WTC11 (cell line): ENCODE results near the gene THYN1. TPM values are rescaled to one million over a fixed set of nuclear protein-coding genes. Genes with fewer than 3 reads are reported as not detected.
A peak's percentile ranks its signal among the peaks of the same experiment; 100 is the strongest.

Experiments used
- ATAC-seq: fragments of 200-7000 bp; cut with Tn5 transposase; 2 replicates; pipeline ENCODE4 v1.10.0; 2021; ENCODE audit warnings: mild to moderate bottlenecking, moderate library complexity
- CTCF ChIA-PET: fragments of 300-600 bp; sonication (Branson Sonifier 250); formaldehyde crosslinking; loops from one replicate; lab custom pipeline; 2021; ENCODE audit warnings: antibody characterized with exemption; lab: Charles Lee
- POLR2A ChIA-PET: fragments of 350-600 bp; sonication (Branson Sonifier 250); formaldehyde crosslinking; loops from one replicate; lab custom pipeline; 2021; ENCODE audit warnings: antibody characterized with exemption; lab: Charles Lee
- DNase-seq: peaks from one replicate; pipeline ENCODE4 v3.0.0; 2021; ENCODE audit warnings: low spot score
- H3K27ac Mint-ChIP-seq: 2 replicates; pipeline ENCODE4 v1.8.0; 2021; ENCODE audit warnings: mixed read lengths
- H3K27me3 Mint-ChIP-seq: 2 replicates; pipeline ENCODE4 v1.8.0; 2021; ENCODE audit warnings: low read depth, mild to moderate bottlenecking, moderate library complexity, mixed read lengths
- H3K36me3 Mint-ChIP-seq: 2 replicates; pipeline ENCODE4 v1.8.0; 2021; ENCODE audit warnings: mixed read lengths
- H3K4me1 Mint-ChIP-seq: 2 replicates; pipeline ENCODE4 v1.8.0; 2022; ENCODE audit warnings: mixed read lengths
- H3K4me3 Mint-ChIP-seq: 2 replicates; pipeline ENCODE4 v1.8.0; 2021; ENCODE audit warnings: mild to moderate bottlenecking, moderate library complexity, mixed read lengths
- H3K9me3 Mint-ChIP-seq: 2 replicates; pipeline ENCODE4 v1.8.0; 2021; ENCODE audit warnings: mixed read lengths
- ATF1 ChIP-seq: sonication (generic); formaldehyde crosslinking; IDR thresholded peaks from 2 replicates; pipeline ENCODE4 v1.8.1; 2023; ENCODE audit warnings: mild to moderate bottlenecking, moderate library complexity, missing genetic modification reagents
- ATF3 ChIP-seq: sonication (generic); formaldehyde crosslinking; conservative IDR thresholded peaks from 2 replicates; pipeline ENCODE4 v1.8.1; 2022; ENCODE audit warnings: mild to moderate bottlenecking, missing genetic modification reagents
- CBFB ChIP-seq: sonication (generic); formaldehyde crosslinking; IDR thresholded peaks from 2 replicates; pipeline ENCODE4 v1.8.1; 2022; ENCODE audit warnings: mild to moderate bottlenecking, low read depth, missing genetic modification reagents
- CREM ChIP-seq: sonication (generic); formaldehyde crosslinking; IDR thresholded peaks from 2 replicates; pipeline ENCODE4 v1.8.1; 2022; ENCODE audit warnings: mild to moderate bottlenecking, missing genetic modification reagents, moderate library complexity
- E2F5 ChIP-seq: sonication (generic); formaldehyde crosslinking; IDR thresholded peaks from 2 replicates; pipeline ENCODE4 v1.8.1; 2022; ENCODE audit warnings: mild to moderate bottlenecking, moderate library complexity, missing genetic modification reagents
- FOXJ3 ChIP-seq: sonication (generic); formaldehyde crosslinking; IDR thresholded peaks from 2 replicates; pipeline ENCODE4 v1.9.0; 2021; ENCODE audit warnings: missing genetic modification reagents, mild to moderate bottlenecking, borderline replicate concordance
- FOXK1 ChIP-seq: sonication (generic); formaldehyde crosslinking; IDR thresholded peaks from 2 replicates; pipeline ENCODE4 v1.8.0; 2022; ENCODE audit warnings: mild to moderate bottlenecking, moderate library complexity, missing genetic modification reagents
- FOXP1 ChIP-seq: sonication (generic); formaldehyde crosslinking; IDR thresholded peaks from 2 replicates; pipeline ENCODE4 v1.8.0; 2022; ENCODE audit warnings: missing genetic modification reagents, mild to moderate bottlenecking, moderate library complexity, borderline replicate concordance
- JAZF1 ChIP-seq: fragments of 250-450 bp; sonication (Bioruptor Pico); IDR thresholded peaks from 2 replicates; pipeline ENCODE4 v1.9.0; 2021; ENCODE audit warnings: moderate library complexity, mild to moderate bottlenecking, inconsistent platforms
- NR1H2 ChIP-seq: sonication (generic); formaldehyde crosslinking; IDR thresholded peaks from 2 replicates; pipeline ENCODE4 v1.9.0; 2021; ENCODE audit warnings: mild to moderate bottlenecking, moderate library complexity, missing genetic modification reagents
- OVOL2 ChIP-seq: fragments of 250-450 bp; sonication (Bioruptor Pico); IDR thresholded peaks from 2 replicates; pipeline ENCODE4 v1.9.0; 2021; ENCODE audit warnings: mild to moderate bottlenecking, borderline replicate concordance
- SP1 ChIP-seq: sonication (generic); formaldehyde crosslinking; conservative IDR thresholded peaks from 2 replicates; pipeline ENCODE4 v1.8.1; 2022; ENCODE audit warnings: missing genetic modification reagents
- USF2 ChIP-seq: sonication (generic); formaldehyde crosslinking; IDR thresholded peaks from 2 replicates; pipeline ENCODE4 v1.8.1; 2023; ENCODE audit warnings: mild to moderate bottlenecking, missing genetic modification reagents, moderate library complexity
- ZNF219 ChIP-seq: sonication (generic); formaldehyde crosslinking; IDR thresholded peaks from 2 replicates; pipeline ENCODE4 v1.8.0; 2023; ENCODE audit warnings: missing genetic modification reagents, mild to moderate bottlenecking, borderline replicate concordance
- ZNF512 ChIP-seq: sonication (generic); formaldehyde crosslinking; IDR thresholded peaks from 2 replicates; pipeline ENCODE4 v1.8.1; 2022; ENCODE audit warnings: missing genetic modification reagents, borderline replicate concordance
- ZNF532 ChIP-seq: fragments of 250-450 bp; sonication (Bioruptor Pico); IDR thresholded peaks from 2 replicates; pipeline ENCODE4 v1.9.0; 2021; ENCODE audit warnings: mild to moderate bottlenecking, borderline replicate concordance
- total RNA-seq: library from RNA; stranded (reverse); gene quantifications from 3 replicates; pipeline ENCODE4 v1.2.3, GENCODE V29; 2021
- TF ChIP-seq, protein P1 (sequence below): sonication (generic); formaldehyde crosslinking; IDR thresholded peaks from 2 replicates; pipeline ENCODE4 v1.8.0; 2022; ENCODE audit warnings: mild to moderate bottlenecking, missing genetic modification reagents
- TF ChIP-seq, protein P2 (sequence below): sonication (generic); formaldehyde crosslinking; IDR thresholded peaks from 2 replicates; pipeline ENCODE4 v1.8.1; 2023; ENCODE audit warnings: mild to moderate bottlenecking, moderate library complexity, missing genetic modification reagents
- TF ChIP-seq, protein P3 (sequence below): sonication (generic); formaldehyde crosslinking; IDR thresholded peaks from 2 replicates; pipeline ENCODE4 v1.8.1; 2022; ENCODE audit warnings: mild to moderate bottlenecking, missing genetic modification reagents, moderate library complexity, borderline replicate concordance

The THYN1 gene
- total RNA-seq, 1 experiment from 2014 or later, result 80.2 TPM

DNA sequence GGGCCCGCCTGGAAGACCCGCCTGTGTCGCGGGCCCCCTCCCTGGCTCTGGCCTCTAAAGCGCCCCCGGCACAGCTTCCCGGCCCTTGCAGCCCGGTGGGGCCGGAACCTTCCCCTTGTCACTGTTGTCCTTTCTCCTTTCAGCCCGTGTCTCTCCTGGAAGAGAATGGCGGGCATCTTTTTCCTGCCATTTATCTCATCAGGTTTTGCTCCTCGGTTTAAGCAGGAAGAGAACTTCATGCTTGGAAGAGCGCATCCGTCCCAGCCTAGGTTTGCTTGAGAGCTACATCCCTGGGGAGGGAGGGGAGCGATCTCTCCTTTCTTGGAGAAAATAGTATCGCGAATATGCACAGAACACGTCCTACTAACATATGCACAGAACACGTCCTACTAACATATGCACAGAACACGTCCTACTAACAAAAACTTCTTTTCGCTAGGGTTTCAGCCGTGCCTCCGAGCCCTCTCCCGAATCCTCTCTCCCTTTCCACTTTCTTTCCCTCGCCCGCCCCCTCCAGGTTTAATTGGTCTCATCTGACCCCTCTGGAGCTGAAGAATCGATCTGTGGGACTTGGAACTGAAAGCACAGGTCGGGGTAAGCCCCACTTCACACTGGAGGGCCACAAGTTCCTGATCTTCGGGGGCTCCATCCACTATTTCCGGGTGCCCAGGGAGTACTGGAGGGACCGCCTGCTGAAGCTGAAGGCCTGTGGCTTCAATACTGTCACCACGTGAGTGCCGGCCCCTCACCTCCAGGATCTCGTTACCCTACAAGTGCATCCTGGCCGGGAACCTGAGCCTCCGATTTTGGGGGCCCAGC lies 24.2 kb upstream of the THYN1 start (continued):
- TF ChIP-seq ZNF532 (no peak), FOXJ3 (CRISPR knock-in tag) (no peak), JAZF1 (CRISPR knock-in tag) (no peak), CBFB (CRISPR knock-in tag) (no peak), FOXP1 (CRISPR knock-in tag) (no peak), OVOL2 (CRISPR knock-in tag) (no peak), ATF3 (CRISPR knock-in tag) (no peak), ZNF219 (CRISPR knock-in tag) (no peak)

DNA sequence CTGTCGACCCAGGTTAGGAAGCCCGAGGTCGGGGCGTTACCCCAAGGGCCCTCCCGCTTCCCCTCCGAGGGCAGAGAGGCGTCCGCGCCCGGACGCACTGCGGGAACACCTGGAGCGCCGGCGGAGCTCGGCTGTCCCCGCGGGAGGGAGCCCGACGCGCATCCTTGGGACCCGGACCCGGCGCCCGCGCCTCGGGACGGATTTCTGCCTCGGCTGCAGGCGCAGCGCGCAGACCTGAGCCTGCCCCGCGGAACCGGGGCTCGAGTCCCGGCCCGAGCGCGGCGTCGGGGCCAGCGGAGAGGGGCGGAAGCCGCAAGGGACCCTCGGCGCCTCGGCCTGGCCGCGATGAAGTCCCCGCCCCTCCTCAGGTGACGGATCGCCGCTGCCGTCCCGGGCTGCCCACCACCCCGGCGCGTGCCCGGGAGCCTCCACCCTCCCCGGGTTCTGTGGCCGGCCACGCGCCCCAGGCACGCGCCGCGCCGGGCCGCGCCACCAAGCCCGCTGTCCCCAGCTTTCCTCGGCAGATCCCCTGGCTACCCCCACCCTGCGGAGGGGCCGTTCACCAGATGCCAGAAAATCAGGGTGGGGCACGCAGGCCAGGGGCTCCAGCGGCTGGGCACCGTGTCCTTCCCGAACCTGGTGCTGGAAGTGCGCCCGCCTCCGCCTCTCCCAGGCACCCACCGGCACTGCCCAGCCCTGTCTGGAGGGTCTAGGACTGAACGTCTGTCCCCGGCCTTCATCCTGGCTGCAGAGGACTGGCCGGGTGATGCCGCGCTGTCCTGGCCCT lies 23.4 kb upstream of the THYN1 start:
- Mint-ChIP-seq H3K4me3 (peak overlapping the region; percentile 98), H3K36me3 (peaks cover 24% of the 10 kb centered on the region), H3K27me3 (no peaks in the 10 kb centered on the region), H3K4me1 (peaks cover 59% of the 10 kb centered on the region), H3K9me3 (no peaks in the 10 kb centered on the region), H3K27ac (no peak overlapping the region)
- DNase-seq, result peak; percentile 68
- peak; percentile 25 for ATAC-seq
- CTCF ChIA-PET, result interaction anchor here (0.8 to 4.5 kb wide), 3 partner anchors 13 to 53 kb away, joined by 3 to 57 read pairs (median 22); partner anchors contain the start of genes NCAPD3 and VPS26B
- POLR2A ChIA-PET, result interaction anchor here (0.7 to 1.2 kb wide), 2 partner anchors 15 to 52 kb away, joined by 5 to 7 read pairs; partner anchors contain the start of genes NCAPD3 and VPS26B
- peak; percentile 72; the same call in 1 of the 2 replicates for TF ChIP-seq E2F5 (CRISPR knock-in tag)
- TF ChIP-seq CREM (CRISPR knock-in tag), result 0 out of 2 replicates have a peak, but pooled peaks have one; percentile 61
- TF ChIP-seq, protein P1, sequence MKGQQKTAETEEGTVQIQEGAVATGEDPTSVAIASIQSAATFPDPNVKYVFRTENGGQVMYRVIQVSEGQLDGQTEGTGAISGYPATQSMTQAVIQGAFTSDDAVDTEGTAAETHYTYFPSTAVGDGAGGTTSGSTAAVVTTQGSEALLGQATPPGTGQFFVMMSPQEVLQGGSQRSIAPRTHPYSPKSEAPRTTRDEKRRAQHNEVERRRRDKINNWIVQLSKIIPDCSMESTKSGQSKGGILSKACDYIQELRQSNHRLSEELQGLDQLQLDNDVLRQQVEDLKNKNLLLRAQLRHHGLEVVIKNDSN (CRISPR knock-in tag), result peak; percentile 42; the same call in 1 of the 2 replicates
- peak; percentile 59; the same call in 1 of the 2 replicates for TF ChIP-seq FOXK1
- no peak for TF ChIP-seq ZNF512 (CRISPR knock-in tag)
- TF ChIP-seq, protein P2, sequence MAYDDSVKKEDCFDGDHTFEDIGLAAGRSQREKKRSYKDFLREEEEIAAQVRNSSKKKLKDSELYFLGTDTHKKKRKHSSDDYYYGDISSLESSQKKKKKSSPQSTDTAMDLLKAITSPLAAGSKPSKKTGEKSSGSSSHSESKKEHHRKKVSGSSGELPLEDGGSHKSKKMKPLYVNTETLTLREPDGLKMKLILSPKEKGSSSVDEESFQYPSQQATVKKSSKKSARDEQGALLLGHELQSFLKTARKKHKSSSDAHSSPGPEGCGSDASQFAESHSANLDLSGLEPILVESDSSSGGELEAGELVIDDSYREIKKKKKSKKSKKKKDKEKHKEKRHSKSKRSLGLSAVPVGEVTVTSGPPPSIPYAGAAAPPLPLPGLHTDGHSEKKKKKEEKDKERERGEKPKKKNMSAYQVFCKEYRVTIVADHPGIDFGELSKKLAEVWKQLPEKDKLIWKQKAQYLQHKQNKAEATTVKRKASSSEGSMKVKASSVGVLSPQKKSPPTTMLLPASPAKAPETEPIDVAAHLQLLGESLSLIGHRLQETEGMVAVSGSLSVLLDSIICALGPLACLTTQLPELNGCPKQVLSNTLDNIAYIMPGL, result peak; percentile 69
- peak; percentile 57 for TF ChIP-seq USF2 (CRISPR knock-in tag)
- peak; percentile 26; the same call in 1 of the 2 replicates for TF ChIP-seq SP1 (CRISPR knock-in tag)
- 0 out of 2 replicates have a peak, but pooled peaks have one; percentile 2 for TF ChIP-seq NR1H2 (CRISPR knock-in tag)
- TF ChIP-seq ATF1 (CRISPR knock-in tag), result 0 out of 2 replicates have a peak, but pooled peaks have one; percentile 11
- TF ChIP-seq OVOL2 (CRISPR knock-in tag), result no peak
- TF ChIP-seq, protein P3, sequence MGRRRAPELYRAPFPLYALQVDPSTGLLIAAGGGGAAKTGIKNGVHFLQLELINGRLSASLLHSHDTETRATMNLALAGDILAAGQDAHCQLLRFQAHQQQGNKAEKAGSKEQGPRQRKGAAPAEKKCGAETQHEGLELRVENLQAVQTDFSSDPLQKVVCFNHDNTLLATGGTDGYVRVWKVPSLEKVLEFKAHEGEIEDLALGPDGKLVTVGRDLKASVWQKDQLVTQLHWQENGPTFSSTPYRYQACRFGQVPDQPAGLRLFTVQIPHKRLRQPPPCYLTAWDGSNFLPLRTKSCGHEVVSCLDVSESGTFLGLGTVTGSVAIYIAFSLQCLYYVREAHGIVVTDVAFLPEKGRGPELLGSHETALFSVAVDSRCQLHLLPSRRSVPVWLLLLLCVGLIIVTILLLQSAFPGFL (CRISPR knock-in tag), result no peak
- peak; percentile 64; the same call in 1 of the 2 replicates for TF ChIP-seq FOXP1 (CRISPR knock-in tag)
